RWPE2 (cell line): Measurements from ENCODE around the gene GREM2.

ENCODE experiments used
- ATAC-seq: fragments of 200-7000 bp; cut with Tn5 transposase; 3 replicates; pipeline ENCODE4 v1.9.1; 2021; ENCODE audit warnings: low read depth
- DNase-seq: peaks from one replicate; pipeline ENCODE4 v3.0.0-alpha.2; 2020; ENCODE audit warnings: low spot score
- H3K27ac ChIP-seq: fragments of 450-650 bp; 2 replicates; pipeline ENCODE4 v1.5.1; 2017; ENCODE audit warnings: mild to moderate bottlenecking; ENCODE audit not compliant: poor library complexity, severe bottlenecking
- H3K27me3 ChIP-seq: fragments of 250-450 bp; sonication (Bioruptor Pico); 2 replicates; pipeline ENCODE4 v1.5.1; 2021; ENCODE audit warnings: mild to moderate bottlenecking, moderate library complexity; ENCODE audit not compliant: insufficient read depth, poor library complexity, severe bottlenecking
- H3K36me3 ChIP-seq: fragments of 250-450 bp; sonication (Bioruptor Pico); 2 replicates; pipeline ENCODE4 v1.5.1; 2020; ENCODE audit warnings: low read depth, mild to moderate bottlenecking, moderate library complexity
- H3K4me1 ChIP-seq: fragments of 250-450 bp; sonication (Bioruptor Pico); 2 replicates; pipeline ENCODE4 v1.5.1; 2021; ENCODE audit warnings: mild to moderate bottlenecking, moderate library complexity; ENCODE audit not compliant: insufficient read depth, poor library complexity, severe bottlenecking
- H3K4me3 ChIP-seq: fragments of 250-450 bp; sonication (Bioruptor Pico); 2 replicates; pipeline ENCODE4 v1.5.1; 2021; ENCODE audit warnings: mild to moderate bottlenecking, moderate library complexity; ENCODE audit not compliant: severe bottlenecking
- H3K9me3 ChIP-seq: fragments of 250-450 bp; sonication (Bioruptor Pico); 2 replicates; pipeline ENCODE4 v1.5.1; 2021; ENCODE audit warnings: mild to moderate bottlenecking, moderate library complexity; ENCODE audit not compliant: severe bottlenecking
- CTCF ChIP-seq: fragments of 450-650 bp; IDR thresholded peaks from one replicate; pipeline ENCODE4 v1.5.1; 2017; ENCODE audit warnings: mild to moderate bottlenecking, moderate library complexity; ENCODE audit not compliant: poor library complexity, severe bottlenecking

GREM2 gene

GRCh38 chr1:240508201-240508600 is 103.8 kb downstream of the GREM2 start:
- ATAC-seq (no peak), DNase-seq (no peak)
- Histone ChIP-seq H3K27ac (no peak overlapping the region), H3K27me3 (no peaks in the 10 kb centered on the region), H3K9me3 (no peaks in the 10 kb centered on the region), H3K4me1 (no peaks in the 10 kb centered on the region), H3K36me3 (no peaks in the 10 kb centered on the region), H3K4me3 (no peak overlapping the region)
- no peak for TF ChIP-seq CTCF

- Histone ChIP-seq H3K36me3 (no peaks in the 10 kb centered on the region), H3K4me3 (no peak overlapping the region)
- ATAC-seq, result no peak
Observed at GRCh38 chr1:240506176-240506575, 105.8 kb downstream of the GREM2 start.

GRCh38 chr1:240503558-240503957 is 108.4 kb downstream of the GREM2 start:
- H3K4me1 ChIP-seq, result no peaks in the 10 kb centered on the region
- ATAC-seq (no peak), DNase-seq (no peak)
- H3K9me3 ChIP-seq, result no peaks in the 10 kb centered on the region
- H3K27ac ChIP-seq, result no peak overlapping the region
- TF ChIP-seq CTCF, result no peak
- no peak overlapping the region for H3K4me3 ChIP-seq
- H3K27me3 ChIP-seq, result no peaks in the 10 kb centered on the region
- H3K36me3 ChIP-seq, result no peaks in the 10 kb centered on the region

More at GRCh38 chr1:240506176-240506575, 105.8 kb downstream of the GREM2 start:
- no peaks in the 10 kb centered on the region for H3K9me3 ChIP-seq
- no peak for TF ChIP-seq CTCF
- DNase-seq, result no peak
- H3K27me3 ChIP-seq, result no peaks in the 10 kb centered on the region
- H3K4me1 ChIP-seq, result no peaks in the 10 kb centered on the region
- H3K27ac ChIP-seq, result no peak overlapping the region

GRCh38 chr1:240503036-240503435 is 108.9 kb downstream of the GREM2 start:
- no peak for TF ChIP-seq CTCF
- Histone ChIP-seq H3K4me1 (no peaks in the 10 kb centered on the region), H3K27me3 (no peaks in the 10 kb centered on the region), H3K9me3 (no peaks in the 10 kb centered on the region), H3K36me3 (no peaks in the 10 kb centered on the region), H3K27ac (no peak overlapping the region), H3K4me3 (no peak overlapping the region)
- ATAC-seq, result no peak
- no peak for DNase-seq

GRCh38 chr1:240501115-240501514 is 110.8 kb downstream of the GREM2 start:
- Histone ChIP-seq H3K4me1 (no peaks in the 10 kb centered on the region), H3K4me3 (no peak overlapping the region), H3K9me3 (no peaks in the 10 kb centered on the region), H3K27me3 (no peaks in the 10 kb centered on the region), H3K27ac (no peak overlapping the region), H3K36me3 (no peaks in the 10 kb centered on the region)
- no peak for TF ChIP-seq CTCF
- no peak for DNase-seq
- no peak for ATAC-seq
